Transverse colon (tissue), 4 donors: ENCODE results near the gene RPS6KA2. TPM values are rescaled to one million over a fixed set of nuclear protein-coding genes. Genes with fewer than 3 reads are reported as not detected.

Experiments used
- DNase-seq: peaks from one replicate; pipeline ENCODE4 v3.0.0-alpha.2; 2019
- H3K27ac ChIP-seq, 4 donors: fragments of 200-600 bp; sonication (generic); 2 replicates each; pipeline ENCODE4 v1.5.1; 2016 to 2018; ENCODE audit warnings: inconsistent platforms in 4 of 4
- H3K27me3 ChIP-seq: fragments of 200-600 bp; sonication (generic); 2 replicates; pipeline ENCODE4 v1.5.1; 2017; ENCODE audit warnings: inconsistent platforms
- H3K36me3 ChIP-seq, 4 donors: fragments of 200-600 bp; sonication (generic); 2 replicates each; pipeline ENCODE4 v1.5.1; 2017 to 2019; ENCODE audit warnings: inconsistent platforms in 4 of 4
- H3K4me1 ChIP-seq, 4 donors: fragments of 200-600 bp; sonication (generic); 2 replicates each; pipeline ENCODE4 v1.5.1; 2017 to 2020; ENCODE audit warnings: inconsistent platforms in 4 of 4
- H3K4me3 ChIP-seq, 4 donors: fragments of 200-600 bp; sonication (generic); 1 replicate in 1 of 4; 2 replicates in 3 of 4; pipeline versions ENCODE4 v1.5.1 to v1.6.1; 2017 to 2019; ENCODE audit warnings: inconsistent platforms in 4 of 4
- H3K9me3 ChIP-seq, 2 donors: fragments of 200-600 bp; sonication (generic); 2 replicates each; pipeline ENCODE4 v1.5.1; 2017 to 2019; ENCODE audit warnings: inconsistent platforms in 2 of 2
- CTCF ChIP-seq, 5 experiments: fragments of 200-600 bp in 3 of 5; fragments of 450-650 bp in 2 of 5; sonication (generic) in 3 of 5; IDR thresholded peaks; 1 replicate in 2 of 5; 2 replicates in 3 of 5; pipeline ENCODE4 v1.5.1; 2016 to 2017; ENCODE audit warnings: antibody characterized with exemption in 5 of 5, inconsistent platforms in 3 of 5, mild to moderate bottlenecking in 2 of 5, moderate library complexity in 1 of 5
- EP300 ChIP-seq: sonication (generic); formaldehyde crosslinking; IDR thresholded peaks from one replicate; pipeline ENCODE4 v1.6.1; 2017; ENCODE audit warnings: antibody characterized with exemption, low read depth
- POLR2A ChIP-seq: fragments of 450-650 bp; IDR thresholded peaks from one replicate; pipeline ENCODE4 v1.6.1; 2016; ENCODE audit warnings: antibody characterized with exemption, mild to moderate bottlenecking, moderate library complexity
- POLR2AphosphoS5 ChIP-seq, 3 donors: sonication (generic); formaldehyde crosslinking; IDR thresholded peaks; one replicate each; pipeline ENCODE4 v1.6.1; 2016; ENCODE audit warnings: antibody characterized with exemption in 3 of 3
- WGBS, 2 donors: methylation state at CpG; one replicate each; pipeline ENCODE4 v1.1.5; 2018; ENCODE audit warnings: low coverage in 1 of 2; 5-methylcytosine and 5-hydroxymethylcytosine counted together
- in situ Hi-C, 4 donors: fragments of 200-750 bp; cut with MboI; loops; one replicate each; pipeline versions ENCODE4 v1.15.0 to v1.15.1; 2017; ENCODE audit warnings: low sequenced_read_pairs in 3 of 4, low pct_ligation_motif_present in 1 of 4, low pct_unique_long_range_greater_than_20kb in 1 of 4
- intact Hi-C: fragments of 100-400 bp; cut with DNase I; formaldehyde crosslinking; loops from one replicate; pipeline ENCODE4 v1.15.1; 2023; ENCODE audit warnings: low total_unique reads
- small RNA-seq, 4 donors: library from RNA; depleted of rRNA; stranded (forward); fragments of <200 nt; gene quantifications; one replicate each; pipeline ENCODE3, GENCODE V24; 2016
- total RNA-seq, 4 donors: library from RNA; depleted of rRNA; stranded (reverse); fragments of >200 nt; gene quantifications; one replicate each; pipeline ENCODE4 v1.1.0, GENCODE V29; 2016

Gene RPS6KA2
- total RNA-seq, 4 donors from 2014 or later: 9.6 to 41.1 (median 15.4) TPM

- in situ Hi-C loops (no loop called here), intact Hi-C loops (no loop called here)
- no peak overlapping the region for H3K27ac ChIP-seq
- WGBS, 2 donors: 73 to 84% methylated on average over 8 of the region's 8 CpGs
- DNase-seq: no peak
- TF ChIP-seq POLR2AphosphoS5 (IDR thresholded peaks at IDR 0.05) (no peak), POLR2A (no peak), CTCF (IDR thresholded peaks at IDR 0.05) (no peak), EP300 (no peak)
- H3K36me3 ChIP-seq: peaks cover 0 to 13% (median 5%) of the 10 kb centered on the region in 4 donors
- peaks cover 3% of the 10 kb centered on the region for H3K27me3 ChIP-seq
- H3K4me3 ChIP-seq: no peak overlapping the region
- no peaks in the 10 kb centered on the region for H3K4me1 ChIP-seq
- no peaks in the 10 kb centered on the region for H3K9me3 ChIP-seq
These were observed 266.6 kb downstream of the RPS6KA2 start for GRCh38 chr6:166360243-166361076.

Small RNA genes lying within 50 kb of the gene (small RNA-seq; reads per million reads assigned to genes)
- gene MIR1913: 0 to 0.28 (median 0.09) reads per million in 4 donors

Other genes with a start within 250 kb of the RPS6KA2 start
- 100 to 1,000 TPM in 3 of 4 donors, 10 to 100 TPM in 1; 90.8 to 131 (median 129) TPM for gene MPC1, start 244.3 kb downstream of the RPS6KA2 start, total RNA-seq
- gene RAMACL, start 40.6 kb downstream of the RPS6KA2 start, total RNA-seq: 1 to 10 TPM in 2 of 4 donors, under 1 TPM in 1, not detected in 1; 0.95 to 1.2 (median 1.2) TPM